GM04504 (cell line): ENCODE measurements around the gene TET1.
A peak's percentile ranks its signal among the peaks of the same experiment; 100 is the strongest.
"Not testable (repeated sequence)": the region's sequence is repeated elsewhere in the genome, so short reads cannot be mapped to it uniquely, and the experiment has no call there.

Experiments
- DNase-seq: peaks from one replicate; pipeline ENCODE4 v3.0.0-alpha.2; 2012; ENCODE audit warnings: low read depth

The TET1 gene

DNA sequence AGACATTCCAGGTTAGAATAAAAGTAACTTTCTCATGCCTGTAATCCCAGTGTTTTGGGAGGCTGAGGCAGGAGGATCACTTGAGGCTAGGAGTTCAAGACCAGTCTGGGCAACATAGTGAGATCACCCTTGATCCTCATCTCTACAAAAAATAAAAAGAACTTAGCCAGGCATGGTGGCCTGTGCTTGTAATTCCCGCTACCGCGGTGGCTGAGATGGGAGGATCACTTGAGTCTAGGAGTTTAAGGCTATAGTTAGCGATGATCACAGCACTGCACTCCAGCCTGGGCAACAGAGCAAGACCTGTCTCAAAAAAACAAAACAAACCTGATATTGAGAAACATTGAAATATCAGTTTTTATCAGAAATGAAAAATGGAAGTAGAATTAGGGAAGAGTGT, 4.6 kb downstream of the TET1 start:
- DNase-seq: no peak

DNA sequence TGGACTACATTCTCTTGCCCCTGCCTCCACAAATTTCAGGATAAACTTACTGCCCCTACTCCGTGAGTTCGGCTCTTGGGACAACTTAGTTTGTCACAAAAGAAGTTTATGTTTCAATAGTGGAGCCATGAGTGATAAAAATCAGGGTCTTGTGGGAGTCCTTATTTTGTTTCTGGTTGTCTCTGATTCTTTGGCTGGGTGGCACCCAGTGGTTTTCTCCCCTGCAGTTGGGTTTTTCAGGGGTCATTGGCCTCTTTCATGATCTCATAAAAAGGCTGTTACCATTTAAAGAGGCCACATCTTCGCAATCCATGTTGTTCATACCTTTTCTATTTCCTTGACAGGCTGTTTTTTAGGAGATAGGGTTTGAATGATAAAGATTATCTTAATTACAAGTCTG, 5.5 kb downstream of the TET1 start:
- no peak for DNase-seq

DNA sequence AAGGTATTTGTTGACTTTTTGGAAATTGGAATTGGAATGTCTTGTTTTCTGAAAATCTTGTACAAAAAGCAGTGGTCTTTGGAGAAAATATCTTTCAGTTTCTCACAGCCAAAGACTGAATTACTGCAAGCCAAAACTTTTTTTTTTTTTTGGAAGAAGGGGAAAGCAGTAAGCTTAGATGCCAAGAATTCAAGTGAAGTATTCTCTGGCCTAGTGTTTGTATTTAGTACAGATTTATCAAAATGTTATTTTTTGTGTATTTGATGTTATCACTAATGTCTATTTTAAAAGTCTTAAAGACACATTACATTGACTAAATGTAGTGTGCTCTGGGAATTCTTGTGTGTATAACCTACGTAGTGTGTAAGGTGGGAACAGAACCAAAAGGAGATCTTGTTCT, 6.2 kb downstream of the TET1 start:
- DNase-seq: no peak

DNA sequence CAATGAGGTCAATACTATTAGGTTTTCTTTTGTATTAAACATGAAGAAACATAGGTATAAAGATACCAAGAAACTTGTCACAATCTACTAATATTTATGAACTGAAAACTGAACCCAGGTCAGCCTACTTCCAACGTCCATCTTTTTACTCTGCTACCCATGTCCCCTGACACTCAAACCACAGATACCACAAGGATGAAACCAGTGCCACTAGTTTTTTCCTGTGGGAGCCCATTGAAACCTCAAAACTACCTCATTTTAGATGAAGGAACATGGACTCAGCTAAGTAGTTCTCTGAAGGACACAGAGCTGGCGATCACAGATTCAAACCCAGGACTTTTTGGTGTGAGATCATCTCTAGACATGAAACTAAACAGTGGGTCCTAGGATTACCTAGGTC, 6.8 kb downstream of the TET1 start:
- no peak for DNase-seq

DNA sequence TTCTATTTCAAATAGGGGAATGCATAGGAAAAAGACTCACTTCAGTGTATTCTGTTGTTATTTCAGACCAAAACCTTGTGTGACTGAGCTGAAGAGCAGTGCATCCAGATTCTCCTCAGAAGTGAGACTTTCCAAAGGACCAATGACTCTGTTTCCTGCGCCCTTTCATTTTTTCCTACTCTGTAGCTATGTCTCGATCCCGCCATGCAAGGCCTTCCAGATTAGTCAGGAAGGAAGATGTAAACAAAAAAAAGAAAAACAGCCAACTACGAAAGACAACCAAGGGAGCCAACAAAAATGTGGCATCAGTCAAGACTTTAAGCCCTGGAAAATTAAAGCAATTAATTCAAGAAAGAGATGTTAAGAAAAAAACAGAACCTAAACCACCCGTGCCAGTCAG, 12.0 kb downstream of the TET1 start:
- DNase-seq: no peak

DNA sequence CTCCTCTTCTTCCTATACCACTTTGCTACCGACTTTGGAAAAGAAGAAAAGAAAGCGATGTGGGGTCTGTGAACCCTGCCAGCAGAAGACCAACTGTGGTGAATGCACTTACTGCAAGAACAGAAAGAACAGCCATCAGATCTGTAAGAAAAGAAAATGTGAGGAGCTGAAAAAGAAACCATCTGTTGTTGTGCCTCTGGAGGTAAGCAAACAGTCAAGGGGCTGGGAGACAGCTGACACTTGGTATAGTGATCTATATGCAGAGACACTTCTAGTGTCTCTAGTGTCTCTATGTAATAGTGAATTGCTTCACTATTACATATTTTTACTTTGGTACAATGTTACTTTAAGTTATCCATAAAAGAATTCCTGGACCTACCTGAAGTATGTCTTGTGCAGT, 13.9 kb downstream of the TET1 start:
- no peak for DNase-seq

DNA sequence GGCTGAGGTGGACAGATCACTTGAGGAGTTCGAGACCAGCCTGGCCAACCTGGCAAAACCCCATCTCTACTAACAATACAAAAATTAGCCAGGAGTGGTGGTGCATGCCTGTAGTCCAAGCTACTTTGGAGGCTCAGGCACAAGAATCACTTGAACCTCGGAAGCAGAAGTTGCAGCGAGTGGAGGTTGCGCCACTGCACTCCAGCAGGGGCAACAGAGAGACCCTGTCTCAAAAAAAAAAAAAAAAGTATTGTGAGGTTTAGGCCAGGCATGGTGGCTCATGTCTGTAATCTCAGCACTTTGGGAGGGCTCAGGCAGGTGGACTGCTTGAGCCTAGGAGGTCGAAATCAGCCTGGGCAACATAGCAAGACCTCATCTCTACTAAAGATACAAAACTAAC, 16.0 kb downstream of the TET1 start:
- no peak for DNase-seq

DNA sequence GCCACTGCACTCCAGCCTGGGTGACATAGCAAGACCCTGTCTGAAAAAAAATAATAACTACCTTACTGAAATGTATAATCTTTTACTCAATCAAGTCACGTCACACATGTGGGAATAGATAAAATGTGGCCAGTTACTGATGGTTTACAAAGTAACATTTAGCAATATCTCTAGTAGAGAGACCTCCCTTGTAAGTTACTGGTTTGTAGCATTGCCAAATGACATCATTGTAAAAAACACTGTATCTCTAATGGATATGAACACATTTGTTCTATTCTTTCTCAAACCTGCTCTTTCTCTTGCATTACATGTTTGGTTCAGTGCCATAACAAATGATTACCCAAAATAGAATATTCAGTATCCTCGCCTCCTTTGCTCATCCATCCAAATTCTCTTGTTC, 18.8 kb downstream of the TET1 start:
- DNase-seq: no peak

DNA sequence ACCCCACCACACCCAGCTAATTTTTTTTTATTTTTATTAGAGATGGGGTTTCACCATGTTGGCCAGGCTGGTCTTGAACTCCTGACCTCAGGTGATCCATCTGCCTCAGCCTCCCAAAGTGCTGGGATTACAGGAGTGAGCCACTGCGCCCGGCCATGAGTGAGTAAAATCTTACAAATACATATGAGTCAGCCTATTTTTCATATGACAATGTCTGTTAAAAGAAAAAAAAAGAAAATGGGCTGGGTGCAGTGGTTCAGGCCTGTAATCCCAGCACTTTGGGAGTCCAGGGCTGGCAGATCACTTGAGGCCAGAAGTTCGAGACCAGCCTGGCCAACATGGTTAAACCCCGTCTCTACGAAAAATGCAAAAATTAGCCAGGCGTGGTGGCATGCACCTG, 24.1 kb downstream of the TET1 start:
- DNase-seq: not testable (repeated sequence)

DNA sequence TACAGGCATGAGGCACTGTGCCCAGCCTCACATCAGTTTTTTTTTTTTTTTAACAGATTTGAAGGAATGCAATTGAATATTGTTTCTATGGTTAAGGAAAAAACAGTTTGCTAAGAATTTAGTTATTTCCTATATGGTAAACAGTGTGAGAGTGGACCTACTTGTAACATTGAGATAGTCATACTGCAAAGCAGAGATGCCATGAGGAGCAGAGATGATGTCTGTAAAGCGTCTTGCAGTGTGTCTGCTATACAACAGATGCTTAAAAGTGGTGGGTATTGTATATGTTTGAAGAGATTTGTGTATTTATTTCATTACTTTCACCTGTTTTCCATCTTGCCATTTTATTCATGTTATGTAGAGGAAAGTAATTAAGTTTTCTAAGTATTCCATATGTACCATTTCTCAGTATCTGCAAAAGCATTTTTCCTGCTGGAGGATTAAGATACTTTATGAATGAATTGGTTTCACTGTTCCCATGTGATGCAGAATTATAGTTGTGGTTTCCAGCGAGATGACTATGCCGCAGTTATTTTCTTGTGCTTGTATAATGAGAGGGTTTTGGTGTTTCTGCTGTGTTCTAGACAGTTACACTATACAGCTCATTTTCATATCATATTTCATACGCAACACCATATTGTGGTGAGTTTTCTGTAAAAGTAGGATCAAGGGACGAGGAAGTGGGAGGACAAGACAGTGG, 26.6 kb downstream of the TET1 start:
- no peak for DNase-seq

DNA sequence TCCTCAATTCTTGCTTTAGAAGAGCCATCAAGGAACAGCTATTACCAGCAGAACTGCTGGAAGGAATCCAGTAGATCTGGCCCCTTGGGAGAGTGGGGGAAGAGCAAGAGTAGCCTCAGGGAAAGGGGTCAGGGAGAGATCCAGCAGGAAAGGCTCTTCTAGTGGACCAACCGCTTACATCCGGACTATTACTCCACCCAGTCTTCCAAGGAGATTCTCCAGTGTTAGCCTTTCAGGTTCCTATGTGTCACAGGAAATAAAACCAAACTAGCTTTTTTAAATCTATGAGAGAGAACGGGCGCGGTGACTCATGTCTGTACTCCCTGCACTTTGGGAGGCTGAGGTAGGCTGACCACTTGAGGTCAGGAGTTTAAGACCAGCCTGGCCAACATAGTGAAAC, 34.3 kb downstream of the TET1 start:
- DNase-seq: no peak

DNA sequence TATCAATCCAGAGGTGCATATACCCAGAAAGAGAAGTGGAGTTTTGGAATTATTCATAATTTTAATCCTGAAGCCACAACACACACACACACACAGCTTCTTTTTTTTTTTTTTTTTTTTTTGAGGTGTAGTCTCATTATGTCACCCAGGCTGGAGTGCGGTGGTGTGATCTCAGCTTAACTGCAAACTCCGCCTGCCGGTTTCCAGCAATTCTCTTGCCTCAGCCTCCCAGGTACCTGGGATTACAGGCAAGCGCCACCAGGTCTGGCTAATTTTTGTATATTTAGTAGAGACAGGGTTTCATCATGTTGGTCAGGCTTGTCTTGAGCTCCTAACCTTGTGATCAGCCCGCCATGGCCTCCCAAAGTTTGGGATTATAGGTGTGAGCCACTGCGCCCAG, 35.4 kb downstream of the TET1 start:
- no peak for DNase-seq

DNA sequence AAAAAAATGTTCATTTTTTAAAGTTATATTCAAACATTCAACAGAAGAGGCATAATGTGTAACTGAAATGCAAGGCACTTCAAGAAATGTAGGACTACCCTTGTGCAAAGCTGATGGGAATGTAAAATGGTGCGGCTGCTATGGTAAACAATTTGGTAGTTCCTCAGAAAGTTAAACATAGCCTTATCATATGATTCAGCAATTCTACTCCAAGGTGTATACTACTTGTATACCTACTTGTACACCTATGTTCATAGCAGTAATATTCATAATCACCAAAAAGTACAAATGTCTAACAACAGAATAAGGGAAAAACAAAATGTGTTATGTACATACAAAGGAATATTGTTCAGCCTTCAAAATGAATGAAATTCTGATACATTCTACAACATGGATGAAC, 37.3 kb downstream of the TET1 start:
- DNase-seq: no peak

DNA sequence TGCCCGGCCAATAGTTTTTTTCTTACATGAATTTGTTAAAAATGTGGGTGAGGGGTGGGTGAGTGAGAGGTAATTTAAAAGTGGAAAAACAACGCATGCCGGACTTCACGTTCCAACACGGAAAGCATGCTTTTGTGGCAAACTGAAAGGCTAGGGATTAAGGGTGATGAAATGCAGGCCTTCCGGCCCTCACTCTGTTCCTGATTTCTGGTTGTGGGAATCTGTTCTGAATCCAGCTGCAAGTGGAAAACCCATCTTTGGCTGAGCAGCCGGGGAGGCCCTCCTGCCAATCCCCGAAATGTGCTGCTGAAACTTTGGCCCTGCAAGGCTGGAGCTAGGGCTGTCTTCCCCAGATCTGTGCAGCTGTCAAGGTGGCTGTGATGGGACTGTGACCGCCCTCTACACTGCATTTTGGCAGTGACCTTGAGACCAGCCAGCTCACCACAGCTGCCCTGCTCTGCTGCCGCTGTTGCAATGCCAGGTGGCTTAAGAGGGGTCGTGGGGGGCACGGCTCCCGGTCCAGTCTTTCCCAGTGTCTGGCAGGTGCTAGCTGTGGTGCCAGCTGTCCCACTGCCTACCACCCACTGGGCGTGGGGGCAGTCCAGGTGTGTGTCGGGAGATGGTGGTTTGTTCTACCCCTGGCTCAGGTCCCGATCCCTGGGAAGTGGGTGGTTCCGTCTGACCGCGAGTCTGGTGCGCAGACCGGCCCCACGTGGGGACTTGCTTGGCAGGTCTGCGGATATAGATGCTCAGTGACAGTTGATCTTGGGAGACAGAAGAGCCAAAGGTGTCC, 39.0 kb downstream of the TET1 start:
- no peak for DNase-seq

DNA sequence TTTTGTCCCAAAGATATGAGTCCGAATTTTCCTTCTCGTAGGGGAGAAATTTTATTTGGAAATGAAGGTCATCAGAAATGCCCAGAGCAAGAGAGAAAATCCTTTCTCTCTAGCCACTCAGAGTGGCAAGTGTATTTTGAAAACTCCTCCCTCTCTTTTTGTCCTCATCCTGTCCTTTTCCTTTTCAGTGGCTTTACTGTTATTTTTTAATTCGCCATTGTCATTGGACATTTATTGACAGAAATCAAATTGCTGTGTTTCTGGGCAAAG, 39.6 kb downstream of the TET1 start:
- DNase-seq: no peak

DNA sequence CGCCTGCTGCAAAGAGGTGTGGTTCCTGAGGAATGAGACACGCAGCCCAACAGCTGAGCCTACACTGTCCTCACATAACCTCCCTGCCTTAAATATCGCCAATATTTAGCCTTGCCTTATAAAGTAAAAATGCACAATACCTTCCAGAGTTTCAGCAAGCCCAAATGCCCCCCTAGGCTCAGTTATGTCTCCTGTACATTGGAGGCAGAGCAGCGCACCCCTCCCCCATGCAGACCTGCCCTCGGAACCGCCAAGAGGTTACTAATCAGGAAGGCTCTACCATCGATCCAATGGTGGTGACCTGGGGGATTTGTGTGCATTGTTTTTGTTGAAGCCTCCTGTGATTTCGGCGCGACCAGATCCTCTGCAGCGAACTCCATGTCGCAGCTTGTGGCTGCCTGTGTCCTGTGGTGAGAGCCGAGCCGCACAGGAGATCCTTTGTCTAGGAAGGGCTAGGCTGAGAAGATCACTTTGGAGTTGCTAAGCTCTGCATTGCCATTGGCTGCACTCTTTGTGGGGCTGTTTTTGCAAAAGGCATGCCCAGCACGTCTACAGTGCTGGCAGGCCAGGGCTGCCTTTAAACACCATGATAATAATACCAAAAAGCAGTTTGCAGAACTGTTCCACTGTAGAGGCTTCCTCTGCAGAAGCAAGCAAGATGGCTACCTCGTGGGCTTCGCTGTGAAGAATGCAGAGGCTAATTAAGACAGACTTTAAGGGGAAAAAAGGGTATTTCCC, 40.1 kb downstream of the TET1 start:
- peak; percentile 61 for DNase-seq

DNA sequence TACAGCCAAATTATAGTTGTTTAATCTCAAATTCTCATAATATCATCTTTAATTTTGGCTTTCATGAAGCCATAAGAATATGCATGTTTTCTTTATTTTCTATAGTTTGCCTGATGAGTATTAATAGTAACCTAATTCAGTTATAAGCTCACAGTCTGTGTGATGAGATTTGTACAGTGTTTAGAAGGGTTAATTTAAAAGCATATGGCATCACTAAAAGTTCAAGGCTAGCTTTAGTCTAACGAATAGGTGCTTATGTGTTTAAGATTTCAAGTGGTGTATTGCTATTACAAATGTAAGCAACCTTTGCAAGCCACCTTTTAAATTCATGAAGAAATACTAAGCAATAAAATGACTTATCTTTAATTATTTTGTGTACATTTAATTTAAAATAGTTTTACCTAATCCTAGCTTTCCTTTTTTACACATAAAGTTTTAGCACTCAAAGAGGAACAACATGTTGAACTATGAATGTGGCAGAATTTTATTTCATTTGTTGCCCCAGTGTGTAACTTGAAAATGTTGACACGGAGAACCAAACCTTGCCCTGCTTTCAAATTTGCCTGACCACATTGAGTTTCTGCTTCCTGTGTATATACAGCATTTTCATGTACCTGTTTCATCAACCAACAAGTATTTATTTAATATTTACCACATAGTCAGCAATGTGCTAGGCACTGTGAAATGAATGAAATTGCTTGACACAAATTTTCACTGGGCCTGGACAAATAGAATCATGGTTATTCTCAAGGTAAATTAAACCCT, 41.5 kb downstream of the TET1 start:
- DNase-seq: no peak

DNA sequence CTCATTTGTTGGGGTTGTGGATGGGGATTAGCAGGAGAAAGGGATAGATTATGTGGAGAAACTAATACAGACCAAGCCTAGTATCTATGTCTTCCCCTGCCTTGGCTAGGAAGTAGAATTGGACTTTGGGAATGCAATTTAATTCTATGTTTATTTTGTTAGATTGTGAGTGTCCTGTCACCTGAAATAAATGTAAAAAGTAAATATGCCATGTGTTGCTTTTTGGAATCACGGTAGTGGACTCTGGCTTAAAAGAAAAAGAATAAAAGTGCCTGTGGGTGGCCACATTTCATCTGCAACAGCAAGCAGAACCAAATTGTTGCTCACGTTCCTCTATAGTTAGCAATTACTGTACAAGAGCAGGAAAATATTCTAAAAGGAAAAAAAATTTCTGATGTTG, 42.3 kb downstream of the TET1 start:
- no peak for DNase-seq

DNA sequence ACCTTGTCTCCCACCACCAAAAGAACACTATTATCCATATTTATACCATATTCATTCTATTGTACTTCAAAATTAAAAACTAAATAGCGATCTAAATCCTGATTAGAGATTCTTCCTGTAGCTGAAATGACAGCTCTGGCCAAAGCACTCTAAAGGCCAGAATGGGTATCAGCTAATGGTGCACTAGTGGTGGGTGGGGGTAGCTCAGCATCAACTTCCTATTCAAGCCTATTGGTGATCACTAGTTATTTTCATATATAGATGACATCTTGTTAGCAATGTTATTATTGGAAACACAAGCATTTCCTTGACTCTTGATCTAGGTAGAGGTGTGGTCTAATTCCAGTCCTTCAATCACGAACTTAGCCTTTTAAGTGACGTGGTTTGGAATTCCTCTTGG, 43.6 kb downstream of the TET1 start:
- no peak for DNase-seq

DNA sequence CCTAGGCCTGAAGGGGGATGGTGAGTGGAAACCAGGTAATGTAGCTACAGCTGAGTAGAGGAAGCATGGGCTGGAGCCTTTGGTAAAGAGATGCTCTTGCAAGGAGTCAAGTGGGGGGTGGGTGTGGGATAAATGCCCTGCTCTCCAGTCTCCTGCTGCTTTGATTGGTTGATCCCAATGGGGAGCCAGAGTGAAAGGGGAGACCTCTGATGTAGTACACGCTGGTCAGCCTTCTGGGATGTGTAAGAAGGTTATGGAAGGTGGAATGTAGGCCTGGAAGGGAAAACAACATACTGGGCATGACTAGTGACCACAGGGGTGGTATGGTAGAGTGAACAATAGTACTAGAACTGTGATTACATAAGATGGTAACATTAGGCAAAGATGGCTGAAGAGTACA, 44.3 kb downstream of the TET1 start:
- DNase-seq: no peak

DNA sequence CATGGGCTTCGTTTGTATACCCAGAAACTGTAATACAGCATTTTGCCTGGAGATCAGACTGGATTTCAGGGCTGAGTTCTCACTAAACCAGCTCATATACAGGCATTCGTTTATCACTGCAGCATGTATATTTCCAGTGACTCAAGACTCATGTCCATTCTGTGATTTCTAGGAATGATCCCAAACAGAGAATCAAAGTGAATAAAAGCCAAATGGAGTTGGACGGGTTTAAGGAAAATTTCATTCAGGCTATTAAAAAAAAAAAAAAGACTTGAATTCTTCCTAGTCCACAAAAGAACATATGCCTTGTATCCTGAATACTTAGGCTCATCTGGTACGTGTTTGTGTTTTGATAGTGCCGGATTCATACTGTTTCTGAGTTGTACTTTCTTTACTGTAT, 46.8 kb downstream of the TET1 start:
- no peak for DNase-seq

DNA sequence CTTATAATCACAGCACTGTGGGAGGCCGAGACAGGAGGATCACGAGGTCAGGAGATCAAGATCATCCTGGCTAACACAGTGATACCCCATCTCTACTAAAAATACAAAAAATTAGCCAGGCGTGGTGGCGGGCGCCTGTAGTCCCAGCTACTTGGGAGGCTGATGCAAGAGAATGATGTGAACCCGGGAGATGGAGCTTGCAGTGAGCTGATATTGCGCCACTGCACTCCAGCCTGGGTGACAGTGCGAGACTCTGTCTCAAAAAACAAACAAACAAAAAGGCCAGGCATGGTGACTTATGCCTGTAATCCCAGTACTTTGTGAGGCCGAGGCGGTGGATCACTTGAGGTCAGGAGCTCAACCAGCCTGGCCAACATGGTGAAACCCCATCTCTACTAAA, 49.9 kb downstream of the TET1 start:
- not testable (repeated sequence) for DNase-seq

DNA sequence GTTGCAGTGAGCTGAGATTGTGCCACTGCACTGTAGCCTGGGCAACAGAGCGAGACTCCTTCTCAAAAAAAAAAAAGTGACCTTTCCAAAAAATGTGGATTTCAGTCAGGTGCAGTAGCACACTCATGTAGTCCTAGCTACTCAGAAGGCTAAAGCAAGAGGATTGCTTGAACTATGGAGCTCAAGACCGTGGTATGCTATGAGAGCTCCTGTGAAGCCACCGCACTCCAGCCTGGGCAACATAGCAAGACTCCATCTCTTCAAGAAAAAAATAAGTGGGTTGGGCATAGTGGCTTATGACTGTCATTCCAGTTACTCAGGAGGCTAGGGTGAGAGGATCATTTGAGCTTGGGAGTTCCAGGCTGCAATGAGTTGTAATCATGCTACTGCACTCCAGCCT, 51.1 kb downstream of the TET1 start:
- DNase-seq: no peak
